NCI-H2081 (cell line): Measurements from ENCODE around the gene FRMD4B.

Source experiments
- DNase-seq, 2 experiments: peaks; one replicate each; lab custom pipeline; 2025; lab: John Stamatoyannopoulos, UW

Gene FRMD4B

DNA sequence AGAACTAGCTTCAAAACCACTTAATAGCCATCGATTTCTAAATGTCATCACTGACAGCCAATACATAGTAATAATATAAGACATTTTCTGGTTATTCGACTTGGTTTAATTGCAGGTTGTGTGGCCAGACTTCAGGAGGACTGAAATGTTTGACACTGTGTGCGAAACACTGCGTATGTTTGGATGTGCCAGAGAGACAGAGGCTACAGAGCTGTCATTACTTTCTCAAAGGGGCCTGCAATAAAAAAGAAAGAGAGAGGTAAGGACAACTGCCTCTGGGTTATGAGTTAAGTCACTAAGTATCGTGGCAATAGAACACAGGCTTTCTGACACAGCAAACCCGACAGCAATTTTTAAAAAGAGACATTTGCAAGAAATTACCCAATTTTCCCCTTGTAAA, 264.4 kb downstream of the FRMD4B start:
- DNase-seq, result no peak

GRCh38 chr3:69120879-69121464, 264.9 kb downstream of the FRMD4B start:
- DNase-seq, result peak; percentile 55 to 69
